Epithelial cell of umbilical artery (primary cell): ENCODE data around the gene ZNF300. TPM values are rescaled to one million over a fixed set of nuclear protein-coding genes. Genes with fewer than 3 reads are reported as not detected.

Experiments used
- total RNA-seq: library from RNA; depleted of rRNA; stranded (reverse); fragments of >200 nt; gene quantifications from 2 replicates; pipeline ENCODE4 v1.2.3, GENCODE V29; 2014

ZNF300 gene
- 4.2 and 8.4 TPM in 2 replicates for total RNA-seq

GRCh38 chr5:150904479-150905311, at the start of gene ZNF300:
Gene ZNF300, minus strand, starts transcription at chr5:150904980. Its CDS starts 1,825 bp downstream, at chr5:150903155.

GRCh38 chr5:150846308-150846653, 58.5 kb downstream of the ZNF300 start, which contains the start of gene IRGM:
Gene IRGM, plus strand, starts transcription at chr5:150846521. Its CDS starts 1,603 bp downstream, at chr5:150848124.

Other genes with a start within 250 kb of the ZNF300 start
- gene MYOZ3, start 243.7 kb downstream of the ZNF300 start, total RNA-seq: under 0.01 and 0.61 TPM in 2 replicates
- 20.1 and 27.7 TPM in 2 replicates for gene RBM22, start 203.9 kb downstream of the ZNF300 start, total RNA-seq
- gene DCTN4, start 146.0 kb downstream of the ZNF300 start, total RNA-seq: 26.7 and 27.9 TPM in 2 replicates
- gene SMIM3, start 126.2 kb downstream of the ZNF300 start, total RNA-seq: 4.5 and 4.7 TPM in 2 replicates
- gene IRGM, start 58.5 kb downstream of the ZNF300 start, total RNA-seq: not detected in 2 replicates
- 2.3 and 2.6 TPM in 2 replicates for gene GPX3, start 115.6 kb upstream of the ZNF300 start, total RNA-seq
- 59.8 and 67.8 TPM in 2 replicates for gene TNIP1, start 176.1 kb upstream of the ZNF300 start, total RNA-seq